Activated CD4-positive, alpha-beta T cell treated with anti-CD3 and anti-CD28 coated beads for 24 hours (primary cell): ENCODE data around the gene CEP104.

Experiments used
- DNase-seq, 2 donors: peaks; one replicate each; pipeline ENCODE4 v3.0.0-alpha.2; 2020; ENCODE audit warnings: low read depth in 2 of 2

Gene CEP104

GRCh38 chr1:3762873-3763228, 94.2 kb downstream of the CEP104 start:
- DNase-seq = no peak

GRCh38 chr1:3762151-3762872, 94.7 kb downstream of the CEP104 start:
- no peak for DNase-seq
